Activated naive CD8-positive, alpha-beta T cell treated with anti-CD3 and anti-CD28 coated beads, Interleukin-2, amount 50 U/mL, for 24 hours (primary cell): Measurements from ENCODE around the gene MYBPHL.
A peak's percentile ranks its signal among the peaks of the same experiment; 100 is the strongest.

Source experiments
- ATAC-seq: fragments of 150-1000 bp; cut with Tn5 transposase; one replicate; pipeline ENCODE4 v1.10.0; 2021
- DNase-seq: peaks from one replicate; pipeline ENCODE4 v3.0.0; 2021
- H3K27ac Mint-ChIP-seq: one replicate; pipeline ENCODE4 v1.8.0; 2021; ENCODE audit warnings: mild to moderate bottlenecking, mixed read lengths
- H3K27me3 Mint-ChIP-seq: one replicate; pipeline ENCODE4 v1.8.0; 2021; ENCODE audit warnings: mixed read lengths
- H3K36me3 Mint-ChIP-seq: one replicate; pipeline ENCODE4 v1.8.0; 2021; ENCODE audit warnings: low read depth, mixed read lengths
- H3K4me1 Mint-ChIP-seq: one replicate; pipeline ENCODE4 v1.8.0; 2021; ENCODE audit warnings: mixed read lengths
- H3K4me3 Mint-ChIP-seq: one replicate; pipeline ENCODE4 v1.8.0; 2021; ENCODE audit warnings: mild to moderate bottlenecking, moderate library complexity, mixed read lengths
- H3K9me3 Mint-ChIP-seq: one replicate; pipeline ENCODE4 v1.8.0; 2021; ENCODE audit warnings: mixed read lengths

The MYBPHL gene

GRCh38 chr1:109279615-109280278, 27.1 kb downstream of the MYBPHL start:
- no peak for ATAC-seq

GRCh38 chr1:109277434-109278204, 29.2 kb downstream of the MYBPHL start:
- no peaks in the 10 kb centered on the region for H3K27me3 Mint-ChIP-seq
- DNase-seq: peak; percentile 79
- no peaks in the 10 kb centered on the region for H3K36me3 Mint-ChIP-seq
- H3K4me1 Mint-ChIP-seq: peaks cover 6% of the 10 kb centered on the region
- no peak overlapping the region for H3K27ac Mint-ChIP-seq
- no peaks in the 10 kb centered on the region for H3K9me3 Mint-ChIP-seq
- H3K4me3 Mint-ChIP-seq: no peak overlapping the region
- peak; percentile 67 for ATAC-seq

More at GRCh38 chr1:109279615-109280278, 27.1 kb downstream of the MYBPHL start:
- DNase-seq: no peak
- no peak overlapping the region for H3K4me3 Mint-ChIP-seq
- H3K27ac Mint-ChIP-seq: no peak overlapping the region
- H3K36me3 Mint-ChIP-seq: no peaks in the 10 kb centered on the region
- no peaks in the 10 kb centered on the region for H3K9me3 Mint-ChIP-seq
- peaks cover 2% of the 10 kb centered on the region for H3K27me3 Mint-ChIP-seq
- peaks cover 14% of the 10 kb centered on the region for H3K4me1 Mint-ChIP-seq

- Mint-ChIP-seq H3K27ac (no peak overlapping the region), H3K27me3 (no peaks in the 10 kb centered on the region), H3K4me1 (peaks cover 4% of the 10 kb centered on the region), H3K36me3 (no peaks in the 10 kb centered on the region), H3K4me3 (no peak overlapping the region), H3K9me3 (no peaks in the 10 kb centered on the region)
- DNase-seq: no peak
- no peak for ATAC-seq
These were observed 31.0 kb downstream of the MYBPHL start for GRCh38 chr1:109275706-109276345.

DNA sequence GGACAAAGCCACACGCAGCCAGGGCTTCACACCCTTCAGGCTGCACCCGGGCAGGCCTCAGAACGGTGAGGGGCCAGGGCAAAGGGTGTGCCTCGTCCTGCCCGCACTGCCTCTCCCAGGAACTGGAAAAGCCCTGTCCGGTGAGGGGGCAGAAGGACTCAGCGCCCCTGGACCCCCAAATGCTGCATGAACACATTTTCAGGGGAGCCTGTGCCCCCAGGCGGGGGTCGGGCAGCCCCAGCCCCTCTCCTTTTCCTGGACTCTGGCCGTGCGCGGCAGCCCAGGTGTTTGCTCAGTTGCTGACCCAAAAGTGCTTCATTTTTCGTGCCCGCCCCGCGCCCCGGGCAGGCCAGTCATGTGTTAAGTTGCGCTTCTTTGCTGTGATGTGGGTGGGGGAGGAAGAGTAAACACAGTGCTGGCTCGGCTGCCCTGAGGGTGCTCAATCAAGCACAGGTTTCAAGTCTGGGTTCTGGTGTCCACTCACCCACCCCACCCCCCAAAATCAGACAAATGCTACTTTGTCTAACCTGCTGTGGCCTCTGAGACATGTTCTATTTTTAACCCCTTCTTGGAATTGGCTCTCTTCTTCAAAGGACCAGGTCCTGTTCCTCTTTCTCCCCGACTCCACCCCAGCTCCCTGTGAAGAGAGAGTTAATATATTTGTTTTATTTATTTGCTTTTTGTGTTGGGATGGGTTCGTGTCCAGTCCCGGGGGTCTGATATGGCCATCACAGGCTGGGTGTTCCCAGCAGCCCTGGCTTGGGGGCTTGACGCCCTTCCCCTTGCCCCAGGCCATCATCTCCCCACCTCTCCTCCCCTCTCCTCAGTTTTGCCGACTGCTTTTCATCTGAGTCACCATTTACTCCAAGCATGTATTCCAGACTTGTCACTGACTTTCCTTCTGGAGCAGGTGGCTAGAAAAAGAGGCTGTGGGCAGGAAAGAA, 32.0 kb downstream of the MYBPHL start:
- no peak for ATAC-seq
- no peak for DNase-seq
- Mint-ChIP-seq H3K4me1 (peaks cover 4% of the 10 kb centered on the region), H3K4me3 (no peak overlapping the region), H3K27ac (no peak overlapping the region), H3K36me3 (no peaks in the 10 kb centered on the region), H3K9me3 (no peaks in the 10 kb centered on the region), H3K27me3 (no peaks in the 10 kb centered on the region)

GRCh38 chr1:109273570-109274288, 33.1 kb downstream of the MYBPHL start:
- H3K27me3 Mint-ChIP-seq: no peaks in the 10 kb centered on the region
- no peaks in the 10 kb centered on the region for H3K36me3 Mint-ChIP-seq
- H3K9me3 Mint-ChIP-seq: no peaks in the 10 kb centered on the region
- no peak overlapping the region for H3K4me3 Mint-ChIP-seq
- no peak for ATAC-seq
- no peak for DNase-seq
- H3K4me1 Mint-ChIP-seq: peaks cover 4% of the 10 kb centered on the region
- H3K27ac Mint-ChIP-seq: no peak overlapping the region

- no peaks in the 10 kb centered on the region for H3K27me3 Mint-ChIP-seq
- H3K9me3 Mint-ChIP-seq: no peaks in the 10 kb centered on the region
- no peak overlapping the region for H3K4me3 Mint-ChIP-seq
- H3K4me1 Mint-ChIP-seq: peaks cover 4% of the 10 kb centered on the region
- DNase-seq (no peak), ATAC-seq (no peak)
- H3K27ac Mint-ChIP-seq: no peak overlapping the region
- H3K36me3 Mint-ChIP-seq: no peaks in the 10 kb centered on the region
These were observed 33.8 kb downstream of the MYBPHL start for GRCh38 chr1:109272831-109273547.

GRCh38 chr1:109272021-109272799, 34.6 kb downstream of the MYBPHL start:
- no peaks in the 10 kb centered on the region for H3K9me3 Mint-ChIP-seq
- H3K4me1 Mint-ChIP-seq: peaks cover 2% of the 10 kb centered on the region
- H3K4me3 Mint-ChIP-seq: no peak overlapping the region
- no peak overlapping the region for H3K27ac Mint-ChIP-seq
- no peaks in the 10 kb centered on the region for H3K27me3 Mint-ChIP-seq
- DNase-seq (no peak), ATAC-seq (no peak)
- no peaks in the 10 kb centered on the region for H3K36me3 Mint-ChIP-seq

DNA sequence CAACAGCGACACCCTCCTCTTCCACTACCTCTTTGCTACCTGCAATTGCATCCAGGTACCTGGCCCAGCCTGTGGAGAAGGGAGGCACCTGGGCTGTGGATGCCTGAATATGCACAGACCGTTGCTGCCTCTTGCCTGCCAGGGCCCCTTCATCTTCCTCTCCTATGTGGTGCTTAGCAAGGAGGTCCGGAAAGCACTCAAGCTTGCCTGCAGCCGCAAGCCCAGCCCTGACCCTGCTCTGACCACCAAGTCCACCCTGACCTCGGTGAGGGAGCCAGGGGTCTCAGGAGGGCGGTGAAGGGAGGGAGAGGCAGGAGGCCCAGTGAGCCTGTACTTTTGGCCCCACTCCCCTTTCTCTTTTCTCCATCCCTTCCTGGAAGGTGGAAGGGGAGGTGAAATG, 35.4 kb downstream of the MYBPHL start:
- ATAC-seq: no peak
- H3K4me3 Mint-ChIP-seq: no peak overlapping the region
- no peak for DNase-seq

GRCh38 chr1:109270623-109271317, 36.0 kb downstream of the MYBPHL start:
- Mint-ChIP-seq H3K4me1 (no peaks in the 10 kb centered on the region), H3K9me3 (no peaks in the 10 kb centered on the region), H3K27me3 (no peaks in the 10 kb centered on the region), H3K27ac (no peak overlapping the region), H3K36me3 (no peaks in the 10 kb centered on the region), H3K4me3 (no peak overlapping the region)
- no peak for DNase-seq
- ATAC-seq: no peak

More for the DNA sequence above, 35.4 kb downstream of the MYBPHL start:
- Mint-ChIP-seq H3K9me3 (no peaks in the 10 kb centered on the region), H3K4me1 (no peaks in the 10 kb centered on the region), H3K27me3 (no peaks in the 10 kb centered on the region), H3K27ac (no peak overlapping the region), H3K36me3 (no peaks in the 10 kb centered on the region)

- no peaks in the 10 kb centered on the region for H3K27me3 Mint-ChIP-seq
These were observed 36.7 kb downstream of the MYBPHL start for GRCh38 chr1:109269981-109270622.

DNA sequence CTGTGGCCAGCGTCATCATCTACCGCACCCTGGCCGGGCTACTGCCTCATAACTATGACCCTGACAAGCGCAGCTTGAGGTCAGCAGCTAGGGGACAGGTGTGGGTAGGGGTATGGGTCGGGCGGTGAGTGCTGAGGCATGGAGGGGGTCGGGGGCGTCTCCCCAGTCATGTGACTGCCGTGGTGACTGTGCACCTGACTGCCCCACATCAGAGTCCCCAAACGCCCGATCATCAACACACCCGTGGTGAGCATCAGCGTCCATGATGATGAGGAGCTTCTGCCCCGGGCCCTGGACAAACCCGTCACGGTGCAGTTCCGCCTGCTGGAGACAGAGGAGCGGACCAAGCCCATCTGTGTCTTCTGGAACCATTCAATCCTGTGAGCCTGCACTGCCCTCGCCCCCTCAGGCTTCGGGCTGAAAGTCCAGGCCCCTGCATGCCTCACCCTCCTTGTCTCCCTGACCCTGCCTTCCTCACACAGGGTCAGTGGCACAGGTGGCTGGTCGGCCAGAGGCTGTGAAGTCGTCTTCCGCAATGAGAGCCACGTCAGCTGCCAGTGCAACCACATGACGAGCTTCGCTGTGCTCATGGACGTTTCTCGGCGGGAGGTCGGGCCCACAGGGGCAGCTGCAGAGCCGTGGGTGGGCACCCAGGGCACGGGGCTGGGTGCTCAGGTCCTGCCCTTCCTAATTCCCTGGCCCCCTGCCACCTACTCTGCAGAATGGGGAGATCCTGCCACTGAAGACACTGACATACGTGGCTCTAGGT, 37.4 kb downstream of the MYBPHL start:
- Mint-ChIP-seq H3K9me3 (no peaks in the 10 kb centered on the region), H3K36me3 (no peaks in the 10 kb centered on the region), H3K4me1 (no peaks in the 10 kb centered on the region), H3K4me3 (no peak overlapping the region), H3K27me3 (no peaks in the 10 kb centered on the region), H3K27ac (no peak overlapping the region)
- DNase-seq (no peak), ATAC-seq (no peak)

More at GRCh38 chr1:109269981-109270622, 36.7 kb downstream of the MYBPHL start:
- Mint-ChIP-seq H3K36me3 (no peaks in the 10 kb centered on the region), H3K4me1 (no peaks in the 10 kb centered on the region), H3K9me3 (no peaks in the 10 kb centered on the region), H3K4me3 (no peak overlapping the region), H3K27ac (no peak overlapping the region)
- no peak for DNase-seq
- no peak for ATAC-seq
